B cell (primary cell): ENCODE results near the gene SRRM4. TPM values are rescaled to one million over a fixed set of nuclear protein-coding genes. Genes with fewer than 3 reads are reported as not detected.

Experiments used
- ATAC-seq: fragments of 200-7000 bp; cut with Tn5 transposase; one replicate; pipeline ENCODE4 v1.10.0; 2021; ENCODE audit warnings: low read depth, mild to moderate bottlenecking, moderate number of reproducible peaks, moderate library complexity
- CTCF ChIA-PET: fragments of 350-600 bp; sonication (Branson Sonifier 250); formaldehyde crosslinking; loops from one replicate; lab custom pipeline; 2021; ENCODE audit warnings: antibody characterized with exemption, inconsistent platforms; lab: Charles Lee
- POLR2A ChIA-PET: fragments of 350-600 bp; sonication (Branson Sonifier 250); formaldehyde crosslinking; loops from one replicate; lab custom pipeline; 2021; ENCODE audit warnings: antibody characterized with exemption; lab: Charles Lee
- DNase-seq: peaks from one replicate; pipeline ENCODE4 v3.0.0; 2013
- H2AFZ ChIP-seq: 2 replicates; pipeline ENCODE4 v1.6.1; 2012; ENCODE audit warnings: mild to moderate bottlenecking, low read depth, low read length; ENCODE audit not compliant: insufficient read depth, poor library complexity, severe bottlenecking
- H3K27ac ChIP-seq, 2 donors: 1 replicate in 1 of 2; 2 replicates in 1 of 2; pipeline ENCODE4 v1.5.1; 2012 to 2013; ENCODE audit warnings: low read length in 2 of 2, mild to moderate bottlenecking in 2 of 2, moderate library complexity in 1 of 2
- H3K27me3 ChIP-seq, 4 experiments: fragments of 200-600 bp in 1 of 4; sonication (generic) in 1 of 4; replicated peaks in 1 of 4; 1 replicate in 2 of 4; 2 replicates in 2 of 4; pipeline versions ENCODE4 v1.6.1 to v1.7.0; 2013 to 2016; ENCODE audit warnings: low read length in 3 of 4, mild to moderate bottlenecking in 2 of 4, mixed read lengths in 1 of 4, moderate library complexity in 1 of 4; ENCODE audit not compliant: insufficient read depth in 4 of 4, control insufficient read depth in 3 of 4; ENCODE audit errors: control extremely low read depth in 1 of 4
- H3K36me3 ChIP-seq, 2 experiments: replicated peaks in 1 of 2; 1 replicate in 1 of 2; 2 replicates in 1 of 2; pipeline versions ENCODE4 v1.6.1 to v1.7.1; 2013; ENCODE audit warnings: low read length in 1 of 2; ENCODE audit not compliant: insufficient read depth in 2 of 2, control insufficient read depth in 1 of 2; ENCODE audit errors: control extremely low read depth in 1 of 2, extremely low read depth in 1 of 2
- H3K4me1 ChIP-seq, 2 donors: fragments of 200-600 bp in 1 of 2; sonication (generic) in 1 of 2; 1 replicate in 1 of 2; 2 replicates in 1 of 2; pipeline versions ENCODE4 v1.5.1 to v1.6.1; 2013 to 2017; ENCODE audit warnings: low read length in 2 of 2; ENCODE audit not compliant: control insufficient read depth in 2 of 2, insufficient read depth in 2 of 2
- H3K4me2 ChIP-seq: replicated peaks from 2 replicates; pipeline ENCODE3; 2012; ENCODE audit warnings: mild to moderate bottlenecking, low read depth, low read length; ENCODE audit not compliant: poor library complexity, severe bottlenecking
- H3K4me3 ChIP-seq, 5 experiments: fragments of 200-600 bp in 1 of 5; sonication (generic) in 1 of 5; 1 replicate in 3 of 5; 2 replicates in 2 of 5; pipeline versions ENCODE4 v1.5.1 to v1.7.0; 2011 to 2016; ENCODE audit warnings: low read length in 4 of 5, mild to moderate bottlenecking in 4 of 5, low read depth in 2 of 5, control low read depth in 1 of 5, moderate library complexity in 1 of 5; ENCODE audit not compliant: insufficient read depth in 1 of 5; ENCODE audit errors: control extremely low read depth in 1 of 5, extremely low read depth in 1 of 5
- H3K79me2 ChIP-seq: fragments of 200-600 bp; sonication (generic); one replicate; pipeline ENCODE4 v1.6.0; 2016; ENCODE audit warnings: low read length; ENCODE audit not compliant: control insufficient read depth, insufficient read depth
- H3K9ac ChIP-seq: fragments of 200-600 bp; sonication (generic); 2 replicates; pipeline ENCODE4 v1.6.1; 2017; ENCODE audit warnings: mild to moderate bottlenecking, low read length, moderate library complexity
- H3K9me3 ChIP-seq, 3 donors: one replicate each; pipeline versions ENCODE4 v1.6.1 to v1.7.1; 2013; ENCODE audit warnings: low read length in 2 of 3; ENCODE audit not compliant: control insufficient read depth in 2 of 3, insufficient read depth in 1 of 3; ENCODE audit errors: control extremely low read depth in 1 of 3
- H4K20me1 ChIP-seq: 2 replicates; pipeline ENCODE4 v1.6.0; 2012; ENCODE audit warnings: mild to moderate bottlenecking, low read length; ENCODE audit not compliant: insufficient read depth, control insufficient read depth, poor library complexity, severe bottlenecking
- H3K27ac Mint-ChIP-seq: one replicate; pipeline ENCODE4 v1.8.0; 2021; ENCODE audit warnings: mixed read lengths
- H3K27me3 Mint-ChIP-seq: one replicate; pipeline ENCODE4 v1.8.0; 2021; ENCODE audit warnings: mixed read lengths
- H3K4me1 Mint-ChIP-seq: one replicate; pipeline ENCODE4 v1.8.0; 2021; ENCODE audit warnings: mixed read lengths
- H3K4me3 Mint-ChIP-seq: one replicate; pipeline ENCODE4 v1.8.0; 2021; ENCODE audit warnings: mixed read lengths
- H3K9me3 Mint-ChIP-seq: one replicate; pipeline ENCODE4 v1.8.0; 2022; ENCODE audit warnings: mixed read lengths; ENCODE audit not compliant: insufficient read depth
- CTCF ChIP-seq: fragments of 200-600 bp; IDR thresholded peaks from one replicate; pipeline ENCODE4 v1.8.0; 2022; ENCODE audit warnings: antibody characterized with exemption, mild to moderate bottlenecking
- EZH2 ChIP-seq: IDR thresholded peaks from 2 replicates; pipeline ENCODE4 v1.6.1; 2012; ENCODE audit warnings: borderline replicate concordance, low read depth, mild to moderate bottlenecking, moderate library complexity, low read length; ENCODE audit not compliant: insufficient read depth, poor library complexity, severe bottlenecking
- WGBS: methylation state at CpG from one replicate; pipeline ENCODE4 v1.1.5; 2013; ENCODE audit warnings: missing lambda C conversion rate; ENCODE audit not compliant: insufficient coverage; 5-methylcytosine and 5-hydroxymethylcytosine counted together
- intact Hi-C: fragments of 100-400 bp; cut with micrococcal nuclease; formaldehyde crosslinking; loops from one replicate; pipeline ENCODE4 v1.10.0; 2022
- polyA plus RNA-seq: library from polyadenylated mRNA; depleted of rRNA; stranded (reverse); fragments of >200 nt; gene quantifications from 2 replicates; pipeline ENCODE4 v1.2.3, GENCODE V29; 2012
- total RNA-seq, 2 donors: library from RNA; stranded (reverse); fragments of 120-200 nt in 1 of 2; gene quantifications; 1 replicate in 1 of 2; 2 replicates in 1 of 2; pipeline versions ENCODE4 v1.2.3 to v1.2.4, GENCODE V29; 2013 to 2022

Gene SRRM4
- total and polyA plus RNA-seq, 2 donors (not counting 1 experiment from before 2014, with no cell fraction given): not detected

GRCh38 chr12:119122751-119123150 lies 141.4 kb downstream of the SRRM4 start:
- Mint-ChIP-seq H3K4me1 (no peaks in the 10 kb centered on the region), H3K4me3 (no peak overlapping the region), H3K27me3 (peaks cover 4% of the 10 kb centered on the region), H3K27ac (no peak overlapping the region), H3K9me3 (no peaks in the 10 kb centered on the region)
- TF ChIP-seq EZH2: no peak
- no peak for TF ChIP-seq CTCF
- no peaks in the 10 kb centered on the region for H4K20me1 ChIP-seq
- H3K9me3 ChIP-seq: no peaks in the 10 kb centered on the region
- 86% methylated on average over 3 of the region's 4 CpGs for WGBS
- ATAC-seq (no peak), DNase-seq (no peak)
- H2AFZ ChIP-seq: no peak overlapping the region
- intact Hi-C loops: no loop called here
- no peak overlapping the region for H3K4me3 ChIP-seq
- H3K4me1 ChIP-seq: no peaks in the 10 kb centered on the region
- POLR2A ChIA-PET: no interaction called here
- H3K4me2 ChIP-seq: no peak overlapping the region
- no peaks in the 10 kb centered on the region for H3K79me2 ChIP-seq
- H3K36me3 ChIP-seq: no peaks in the 10 kb centered on the region
- H3K9ac ChIP-seq: no peak overlapping the region
- CTCF ChIA-PET: interaction anchor here (1.0 to 1.5 kb wide), 2 partner anchors 10 to 15 kb away, joined by 3 read pairs; no protein-coding TSS in a partner anchor
- H3K27me3 ChIP-seq: no peaks in the 10 kb centered on the region
- H3K27ac ChIP-seq: no peak overlapping the region

GRCh38 chr12:119128527-119128926 lies 147.2 kb downstream of the SRRM4 start:
- Histone ChIP-seq H3K36me3 (no peaks in the 10 kb centered on the region), H3K4me2 (no peak overlapping the region), H2AFZ (no peak overlapping the region), H3K9ac (no peak overlapping the region), H3K4me1 (no peaks in the 10 kb centered on the region), H3K27me3 (no peaks in the 10 kb centered on the region), H3K4me3 (no peak overlapping the region), H3K27ac (no peak overlapping the region), H3K79me2 (no peaks in the 10 kb centered on the region), H3K9me3 (peaks cover 0 to 10% (median 2%) of the 10 kb centered on the region in 3 donors), H4K20me1 (no peaks in the 10 kb centered on the region)
- intact Hi-C loops: no loop called here
- CTCF ChIA-PET: no interaction called here
- WGBS: 80% methylated on average over 3 of the region's 3 CpGs
- ATAC-seq (no peak), DNase-seq (no peak)
- TF ChIP-seq EZH2: no peak
- no peak for TF ChIP-seq CTCF
- peaks cover 8% of the 10 kb centered on the region for H3K9me3 Mint-ChIP-seq
- no peak overlapping the region for H3K4me3 Mint-ChIP-seq
- H3K27me3 Mint-ChIP-seq: no peaks in the 10 kb centered on the region
- H3K4me1 Mint-ChIP-seq: no peaks in the 10 kb centered on the region
- no peak overlapping the region for H3K27ac Mint-ChIP-seq
- POLR2A ChIA-PET: no interaction called here
